HepG2 (cell line): Measurements from ENCODE around the gene MRPS35. TPM values are rescaled to one million over a fixed set of nuclear protein-coding genes. Genes with fewer than 3 reads are reported as not detected.

ENCODE experiments used
- ATAC-seq: fragments of 200-7000 bp; cut with Tn5 transposase; 3 replicates; pipeline ENCODE4 v1.9.1; 2020; ENCODE audit warnings: mild to moderate bottlenecking, moderate library complexity
- BruUV-seq: library from RNA; stranded (reverse); fragments of 400-500 nt; replicated peaks from 2 replicates; lab custom pipeline; 2021; lab: Mats Ljungman, UMichigan
- CTCF ChIA-PET: fragments of 300-600 bp; formaldehyde crosslinking; extraction: SDS; loops from one replicate; lab custom pipeline; 2021; ENCODE audit warnings: low total read pairs, inconsistent platforms, low intra/inter-chr PET ratio; lab: Yijun Ruan, JAX
- POLR2A ChIA-PET: fragments of 350-600 bp; sonication (Branson Sonifier 250); formaldehyde crosslinking; loops from one replicate; lab custom pipeline; 2020; ENCODE audit warnings: antibody characterized with exemption, inconsistent platforms; lab: Yijun Ruan, JAX
- DNase-seq: peaks from one replicate; pipeline ENCODE4 v3.0.0-alpha.2; 2015; ENCODE audit warnings: low spot score
- FAIRE-seq: peaks from 3 replicates; lab custom pipeline; 2011; peaks lifted over from hg19 to GRCh38; lab: Jason Lieb, UNC
- H2AFZ ChIP-seq: one replicate; pipeline ENCODE4 v1.6.1; 2011; ENCODE audit warnings: low read length, inconsistent platforms
- H3K27ac ChIP-seq: fragments of 300-600 bp; 3 replicates; pipeline ENCODE4 v1.8.0; 2011; ENCODE audit warnings: mixed run types, mild to moderate bottlenecking, mixed read lengths, low read length, inconsistent platforms; ENCODE audit not compliant: insufficient read depth; ENCODE audit errors: extremely low read length
- H3K27me3 ChIP-seq, 2 experiments: fragments of 200-600 bp in 1 of 2; 2 replicates in 1 of 2; 3 replicates in 1 of 2; pipeline versions ENCODE4 v1.6.0 to v1.8.0; 2011; ENCODE audit warnings: low read length in 2 of 2, mild to moderate bottlenecking in 2 of 2, moderate library complexity in 2 of 2, inconsistent platforms in 1 of 2; ENCODE audit not compliant: insufficient read depth in 2 of 2, control insufficient read depth in 1 of 2
- H3K36me3 ChIP-seq, 2 experiments: fragments of 200-600 bp in 1 of 2; replicated peaks in 1 of 2; 2 replicates in 1 of 2; 3 replicates in 1 of 2; pipeline versions ENCODE4 v1.5.1 to v1.8.0; 2011; ENCODE audit warnings: low read length in 2 of 2, inconsistent platforms in 1 of 2; ENCODE audit not compliant: insufficient read depth in 2 of 2, control insufficient read depth in 1 of 2
- H3K4me1 ChIP-seq: 2 replicates; pipeline ENCODE4 v1.5.1; 2012; ENCODE audit warnings: low read length, inconsistent platforms; ENCODE audit not compliant: insufficient read depth
- H3K4me2 ChIP-seq: 2 replicates; pipeline ENCODE4 v1.6.0; 2011; ENCODE audit warnings: low read depth, low read length, inconsistent platforms
- H3K4me3 ChIP-seq, 3 experiments: fragments of 200-600 bp in 1 of 3; sonication (generic), shearing (Covaris generic) in 1 of 3; replicated peaks in 1 of 3; 2 replicates each; pipeline ENCODE4 v1.5.1; 2011 to 2016; ENCODE audit warnings: low read length in 3 of 3, inconsistent platforms in 2 of 3, low read depth in 2 of 3, mild to moderate bottlenecking in 2 of 3, control low read depth in 1 of 3, mixed read lengths in 1 of 3; ENCODE audit not compliant: insufficient read depth in 1 of 3
- H3K79me2 ChIP-seq: one replicate; pipeline ENCODE4 v1.6.1; 2011; ENCODE audit warnings: low read length, inconsistent platforms; ENCODE audit not compliant: insufficient read depth
- H3K9ac ChIP-seq: 2 replicates; pipeline ENCODE4 v1.6.0; 2011; ENCODE audit warnings: mild to moderate bottlenecking, low read depth, low read length, inconsistent platforms; ENCODE audit not compliant: insufficient read depth
- H3K9me3 ChIP-seq: 2 replicates; pipeline ENCODE4 v1.5.1; 2012; ENCODE audit warnings: mild to moderate bottlenecking, low read length
- H4K20me1 ChIP-seq: 2 replicates; pipeline ENCODE4 v1.6.0; 2011; ENCODE audit warnings: inconsistent platforms, mild to moderate bottlenecking, low read length, moderate library complexity; ENCODE audit not compliant: insufficient read depth
- BORCS8-MEF2B ChIP-seq: sonication (generic); formaldehyde crosslinking; IDR thresholded peaks from 2 replicates; pipeline ENCODE4 v1.8.0; 2022; ENCODE audit warnings: mild to moderate bottlenecking, missing genetic modification reagents
- CEBPB ChIP-seq: IDR thresholded peaks from 2 replicates; pipeline ENCODE4 v1.6.1; 2011; ENCODE audit warnings: low read depth, low read length, improper control_type of control experiment, borderline replicate concordance
- CREM ChIP-seq, 2 experiments: sonication (generic) in 1 of 2; formaldehyde crosslinking in 1 of 2; IDR thresholded peaks; 2 replicates each; pipeline versions ENCODE4 v1.4.0 to v1.6.1; 2016 to 2020; ENCODE audit warnings: antibody characterized with exemption in 1 of 2, mild to moderate bottlenecking in 1 of 2, missing genetic modification reagents in 1 of 2
- RELA ChIP-seq: sonication (generic); formaldehyde crosslinking; IDR thresholded peaks from 2 replicates; pipeline ENCODE4 v1.4.0; 2020; ENCODE audit warnings: missing genetic modification reagents
- RXRA ChIP-seq: sonication (generic); formaldehyde crosslinking; IDR thresholded peaks from 2 replicates; pipeline ENCODE4 v1.5.1; 2020; ENCODE audit warnings: missing genetic modification reagents
- TFDP1 ChIP-seq: IDR thresholded peaks from 2 replicates; pipeline ENCODE4 v1.6.1; 2016; ENCODE audit warnings: missing compliant biosample characterization, missing genetic modification reagents, borderline replicate concordance
- ZFAT ChIP-seq: sonication (generic); formaldehyde crosslinking; conservative IDR thresholded peaks from 2 replicates; pipeline ENCODE4 v1.8.1; 2023; ENCODE audit warnings: missing genetic modification reagents, inconsistent platforms
- ZFP62 ChIP-seq: sonication (generic); formaldehyde crosslinking; IDR thresholded peaks from 2 replicates; pipeline ENCODE4 v1.4.0; 2020; ENCODE audit warnings: missing genetic modification reagents
- ZMYM2 ChIP-seq: sonication (generic); formaldehyde crosslinking; IDR thresholded peaks from 2 replicates; pipeline ENCODE4 v1.8.0; 2022; ENCODE audit warnings: mild to moderate bottlenecking, missing genetic modification reagents
- ZNF530 ChIP-seq: sonication (generic); formaldehyde crosslinking; IDR thresholded peaks from 2 replicates; pipeline ENCODE4 v1.5.0; 2020; ENCODE audit warnings: low read depth, mild to moderate bottlenecking, missing genetic modification reagents
- WGBS: methylation state at CpG from one replicate; pipeline ENCODE4 v1.1.6; 2017; ENCODE audit warnings: low lambda C conversion rate; 5-methylcytosine and 5-hydroxymethylcytosine counted together
- in situ Hi-C: cut with HindIII; loops from 2 replicates; pipeline ENCODE4 v1.10.0; 2017; ENCODE audit warnings: low pct_unique_long_range_greater_than_20kb; ENCODE audit not compliant: extremely low pct_ligation_motif_present
- intact Hi-C: fragments of 100-400 bp; cut with micrococcal nuclease; formaldehyde crosslinking; loops from one replicate; pipeline ENCODE4 v1.10.0; 2022; ENCODE audit not compliant: unreplicated experiment
- polyA plus RNA-seq, 8 experiments: library from polyadenylated mRNA; depleted of rRNA in 3 of 8; stranded (reverse) in 7 of 8; unstranded in 1 of 8; fragments of >200 nt; fragmentation: Illumina TruSeq in 4 of 8; extraction: Trizol in 4 of 8; gene quantifications; 2 replicates each; pipeline versions ENCODE4 v1.2.1 to v1.2.3, GENCODE V29; 2011 to 2016; ENCODE audit warnings: low read depth in 4 of 8, missing spikeins in 1 of 8, mixed read lengths in 1 of 8; ENCODE audit not compliant: insufficient read depth in 1 of 8
- total RNA-seq, 5 experiments: library from RNA; depleted of rRNA; stranded (reverse); fragments of >200 nt; fragmentation: Illumina TruSeq; extraction: Trizol; gene quantifications; 2 replicates each; pipeline ENCODE4 v1.2.3, GENCODE V29; 2016; ENCODE audit warnings: low read depth in 1 of 5
- TF ChIP-seq, protein P1 (sequence below): sonication (generic); formaldehyde crosslinking; IDR thresholded peaks from 2 replicates; pipeline ENCODE4 v1.9.0; 2021; ENCODE audit warnings: missing genetic modification reagents, borderline replicate concordance
- TF ChIP-seq, protein P2 (sequence below), 2 experiments: sonication (generic) in 1 of 2; formaldehyde crosslinking in 1 of 2; IDR thresholded peaks; 2 replicates each; pipeline versions ENCODE4 v1.4.0 to v1.6.1; 2016 to 2020; ENCODE audit warnings: borderline replicate concordance in 1 of 2, low read depth in 1 of 2, mild to moderate bottlenecking in 1 of 2, missing genetic modification reagents in 1 of 2
- TF ChIP-seq, protein P3 (sequence below): sonication (generic); formaldehyde crosslinking; IDR thresholded peaks from 2 replicates; pipeline ENCODE4 v1.8.0; 2023; ENCODE audit warnings: mild to moderate bottlenecking, missing genetic modification reagents

Gene MRPS35
- total and polyA plus RNA-seq, 2 of the 13 experiments (the other 11 are each of a cell fraction or from before 2014, with no cell fraction given): 63.4 to 104 TPM

GRCh38 chr12:27672643-27673042, 38.0 kb upstream of the MRPS35 start:
- Histone ChIP-seq H3K9me3 (no peaks in the 10 kb centered on the region), H3K9ac (no peak overlapping the region), H3K27me3 (no peaks in the 10 kb centered on the region), H3K79me2 (no peaks in the 10 kb centered on the region), H2AFZ (no peak overlapping the region), H4K20me1 (no peaks in the 10 kb centered on the region), H3K27ac (no peak overlapping the region), H3K4me3 (no peak overlapping the region), H3K36me3 (peaks cover 7 to 15% of the 10 kb centered on the region in 2 experiments; a peak in 3 of 5 replicates), H3K4me2 (no peak overlapping the region), H3K4me1 (no peaks in the 10 kb centered on the region)
- ATAC-seq (no peak), FAIRE-seq (no peak), DNase-seq (no peak)
- POLR2A ChIA-PET: no interaction called here
- in situ Hi-C loops: no loop called here
- 95% methylated on average over 1 of the region's 1 CpG for WGBS
- no TSS peak for BruUV-seq
- intact Hi-C loops: no loop called here
- CTCF ChIA-PET: no interaction called here
- TF ChIP-seq BORCS8-MEF2B (CRISPR knock-in tag) (no peak), RELA (CRISPR knock-in tag) (no peak), RXRA (CRISPR knock-in tag) (no peak), CEBPB (no peak), ZFP62 (no peak), CREM (IDR thresholded peaks at IDR 0.05) (no peak), CREM (CRISPR knock-in tag; IDR thresholded peaks at IDR 0.05) (no peak), ZFAT (CRISPR knock-in tag) (no peak), ZNF530 (CRISPR knock-in tag) (no peak), TFDP1 (CRISPR knock-in tag) (no peak), ZMYM2 (CRISPR knock-in tag) (no peak)
- TF ChIP-seq, protein P1, sequence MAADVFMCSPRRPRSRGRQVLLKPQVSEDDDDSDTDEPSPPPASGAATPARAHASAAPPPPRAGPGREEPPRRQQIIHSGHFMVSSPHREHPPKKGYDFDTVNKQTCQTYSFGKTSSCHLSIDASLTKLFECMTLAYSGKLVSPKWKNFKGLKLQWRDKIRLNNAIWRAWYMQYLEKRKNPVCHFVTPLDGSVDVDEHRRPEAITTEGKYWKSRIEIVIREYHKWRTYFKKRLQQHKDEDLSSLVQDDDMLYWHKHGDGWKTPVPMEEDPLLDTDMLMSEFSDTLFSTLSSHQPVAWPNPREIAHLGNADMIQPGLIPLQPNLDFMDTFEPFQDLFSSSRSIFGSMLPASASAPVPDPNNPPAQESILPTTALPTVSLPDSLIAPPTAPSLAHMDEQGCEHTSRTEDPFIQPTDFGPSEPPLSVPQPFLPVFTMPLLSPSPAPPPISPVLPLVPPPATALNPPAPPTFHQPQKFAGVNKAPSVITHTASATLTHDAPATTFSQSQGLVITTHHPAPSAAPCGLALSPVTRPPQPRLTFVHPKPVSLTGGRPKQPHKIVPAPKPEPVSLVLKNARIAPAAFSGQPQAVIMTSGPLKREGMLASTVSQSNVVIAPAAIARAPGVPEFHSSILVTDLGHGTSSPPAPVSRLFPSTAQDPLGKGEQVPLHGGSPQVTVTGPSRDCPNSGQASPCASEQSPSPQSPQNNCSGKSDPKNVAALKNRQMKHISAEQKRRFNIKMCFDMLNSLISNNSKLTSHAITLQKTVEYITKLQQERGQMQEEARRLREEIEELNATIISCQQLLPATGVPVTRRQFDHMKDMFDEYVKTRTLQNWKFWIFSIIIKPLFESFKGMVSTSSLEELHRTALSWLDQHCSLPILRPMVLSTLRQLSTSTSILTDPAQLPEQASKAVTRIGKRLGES: no peak
- TF ChIP-seq, protein P2, sequence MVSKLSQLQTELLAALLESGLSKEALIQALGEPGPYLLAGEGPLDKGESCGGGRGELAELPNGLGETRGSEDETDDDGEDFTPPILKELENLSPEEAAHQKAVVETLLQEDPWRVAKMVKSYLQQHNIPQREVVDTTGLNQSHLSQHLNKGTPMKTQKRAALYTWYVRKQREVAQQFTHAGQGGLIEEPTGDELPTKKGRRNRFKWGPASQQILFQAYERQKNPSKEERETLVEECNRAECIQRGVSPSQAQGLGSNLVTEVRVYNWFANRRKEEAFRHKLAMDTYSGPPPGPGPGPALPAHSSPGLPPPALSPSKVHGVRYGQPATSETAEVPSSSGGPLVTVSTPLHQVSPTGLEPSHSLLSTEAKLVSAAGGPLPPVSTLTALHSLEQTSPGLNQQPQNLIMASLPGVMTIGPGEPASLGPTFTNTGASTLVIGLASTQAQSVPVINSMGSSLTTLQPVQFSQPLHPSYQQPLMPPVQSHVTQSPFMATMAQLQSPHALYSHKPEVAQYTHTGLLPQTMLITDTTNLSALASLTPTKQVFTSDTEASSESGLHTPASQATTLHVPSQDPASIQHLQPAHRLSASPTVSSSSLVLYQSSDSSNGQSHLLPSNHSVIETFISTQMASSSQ (IDR thresholded peaks at IDR 0.05; ENCODE audit: low read depth): no peak
- TF ChIP-seq, protein P2 (CRISPR knock-in tag; IDR thresholded peaks at IDR 0.05; ENCODE audit: borderline replicate concordance): no peak
- TF ChIP-seq, protein P3, sequence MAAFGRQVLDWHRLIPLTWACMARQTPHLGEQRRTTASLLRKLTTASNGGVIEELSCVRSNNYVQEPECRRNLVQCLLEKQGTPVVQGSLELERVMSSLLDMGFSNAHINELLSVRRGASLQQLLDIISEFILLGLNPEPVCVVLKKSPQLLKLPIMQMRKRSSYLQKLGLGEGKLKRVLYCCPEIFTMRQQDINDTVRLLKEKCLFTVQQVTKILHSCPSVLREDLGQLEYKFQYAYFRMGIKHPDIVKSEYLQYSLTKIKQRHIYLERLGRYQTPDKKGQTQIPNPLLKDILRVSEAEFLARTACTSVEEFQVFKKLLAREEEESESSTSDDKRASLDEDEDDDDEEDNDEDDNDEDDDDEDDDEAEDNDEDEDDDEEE (CRISPR knock-in tag): no peak
